Measurements from ENCODE around the gene FERMT2.

GRCh38 chr14:52861403-52861802, 89.4 kb downstream of the FERMT2 start:
- TF ChIP-seq, protein P1, sequence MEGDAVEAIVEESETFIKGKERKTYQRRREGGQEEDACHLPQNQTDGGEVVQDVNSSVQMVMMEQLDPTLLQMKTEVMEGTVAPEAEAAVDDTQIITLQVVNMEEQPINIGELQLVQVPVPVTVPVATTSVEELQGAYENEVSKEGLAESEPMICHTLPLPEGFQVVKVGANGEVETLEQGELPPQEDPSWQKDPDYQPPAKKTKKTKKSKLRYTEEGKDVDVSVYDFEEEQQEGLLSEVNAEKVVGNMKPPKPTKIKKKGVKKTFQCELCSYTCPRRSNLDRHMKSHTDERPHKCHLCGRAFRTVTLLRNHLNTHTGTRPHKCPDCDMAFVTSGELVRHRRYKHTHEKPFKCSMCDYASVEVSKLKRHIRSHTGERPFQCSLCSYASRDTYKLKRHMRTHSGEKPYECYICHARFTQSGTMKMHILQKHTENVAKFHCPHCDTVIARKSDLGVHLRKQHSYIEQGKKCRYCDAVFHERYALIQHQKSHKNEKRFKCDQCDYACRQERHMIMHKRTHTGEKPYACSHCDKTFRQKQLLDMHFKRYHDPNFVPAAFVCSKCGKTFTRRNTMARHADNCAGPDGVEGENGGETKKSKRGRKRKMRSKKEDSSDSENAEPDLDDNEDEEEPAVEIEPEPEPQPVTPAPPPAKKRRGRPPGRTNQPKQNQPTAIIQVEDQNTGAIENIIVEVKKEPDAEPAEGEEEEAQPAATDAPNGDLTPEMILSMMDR (conservative IDR thresholded peaks at IDR 0.05): no peak
- no peak for TF ChIP-seq ZFX (IDR thresholded peaks at IDR 0.05)

All from C4-2B (cell line).